Measurements from ENCODE around the gene COL8A2. TPM values are rescaled to one million over a fixed set of nuclear protein-coding genes. Genes with fewer than 3 reads are reported as not detected.

Gene COL8A2
- total RNA-seq, 1 donor from 2014 or later = 1.2 TPM

- Histone ChIP-seq H3K27me3 (ENCODE audit: control insufficient read depth, insufficient read depth, low read length) (no peaks in the 10 kb centered on the region), H3K4me3 (ENCODE audit: low read depth, low read length) (no peak overlapping the region), H3K36me3 (ENCODE audit: control insufficient read depth, insufficient read depth, low read length) (no peaks in the 10 kb centered on the region)
- no peak for TF ChIP-seq CTCF (IDR thresholded peaks at IDR 0.05; ENCODE audit: insufficient read depth, low read length, poor library complexity, severe bottlenecking)
- no peak for DNase-seq (ENCODE audit: low read depth)
These were observed 26.3 kb upstream of the COL8A2 start for GRCh38 chr1:36151134-36151844.

GRCh38 chr1:36150296-36151133 is 25.5 kb upstream of the COL8A2 start:
- no peaks in the 10 kb centered on the region for H3K36me3 ChIP-seq (ENCODE audit: control insufficient read depth, insufficient read depth, low read length)
- DNase-seq (ENCODE audit: low read depth) = peak; percentile 94
- H3K27me3 ChIP-seq (ENCODE audit: control insufficient read depth, insufficient read depth, low read length) = no peaks in the 10 kb centered on the region
- no peak for TF ChIP-seq CTCF (IDR thresholded peaks at IDR 0.05; ENCODE audit: insufficient read depth, low read length, poor library complexity, severe bottlenecking)
- H3K4me3 ChIP-seq (ENCODE audit: low read depth, low read length) = no peak overlapping the region

- TF ChIP-seq CTCF (IDR thresholded peaks at IDR 0.05; ENCODE audit: insufficient read depth, low read length, poor library complexity, severe bottlenecking) = no peak
- Histone ChIP-seq H3K4me3 (ENCODE audit: low read depth, low read length) (no peak overlapping the region), H3K27me3 (ENCODE audit: control insufficient read depth, insufficient read depth, low read length) (no peaks in the 10 kb centered on the region), H3K36me3 (ENCODE audit: control insufficient read depth, insufficient read depth, low read length) (no peaks in the 10 kb centered on the region)
- DNase-seq (ENCODE audit: low read depth) = no peak
These were observed 24.9 kb upstream of the COL8A2 start for GRCh38 chr1:36149973-36150295.

GRCh38 chr1:36149237-36149972 is 24.4 kb upstream of the COL8A2 start, which contains the start of gene TRAPPC3:
Gene TRAPPC3 (minus strand): TSS chr1:36149486. CDS start chr1:36149378, 108 bp downstream.
- Histone ChIP-seq H3K4me3 (ENCODE audit: low read depth, low read length) (peak within 1 kb of the TSS; percentile 77), H3K27me3 (ENCODE audit: control insufficient read depth, insufficient read depth, low read length) (no peaks in the 10 kb centered on the region), H3K36me3 (ENCODE audit: control insufficient read depth, insufficient read depth, low read length) (no peaks in the 10 kb centered on the region)
- peak; percentile 98 for DNase-seq (ENCODE audit: low read depth)
- TF ChIP-seq CTCF (IDR thresholded peaks at IDR 0.05; ENCODE audit: insufficient read depth, low read length, poor library complexity, severe bottlenecking) = peak; percentile 97

- Histone ChIP-seq H3K4me3 (ENCODE audit: low read depth, low read length) (peak overlapping the region; percentile 77), H3K36me3 (ENCODE audit: control insufficient read depth, insufficient read depth, low read length) (no peaks in the 10 kb centered on the region)
These were observed 23.8 kb upstream of the COL8A2 start for GRCh38 chr1:36148821-36149236.

More at GRCh38 chr1:36148821-36149236, 23.8 kb upstream of the COL8A2 start:
- no peak for TF ChIP-seq CTCF (IDR thresholded peaks at IDR 0.05; ENCODE audit: insufficient read depth, low read length, poor library complexity, severe bottlenecking)
- no peak for DNase-seq (ENCODE audit: low read depth)
- H3K27me3 ChIP-seq (ENCODE audit: control insufficient read depth, insufficient read depth, low read length) = no peaks in the 10 kb centered on the region

Data from kidney epithelial cell (primary cell).